Activated T-cell treated with anti-CD3 and anti-CD28 coated beads, Interleukin-2, amount 50 U/mL, for 24 hours (primary cell): ENCODE results near the gene MYO7A.

Experiments used
- DNase-seq: peaks from one replicate; pipeline ENCODE4 v3.0.0-alpha.2; 2020
- H3K27ac Mint-ChIP-seq: 2 replicates; pipeline ENCODE4 v1.8.0; 2020; ENCODE audit warnings: mild to moderate bottlenecking, mixed read lengths
- H3K27me3 Mint-ChIP-seq: 2 replicates; pipeline ENCODE4 v1.8.0; 2020; ENCODE audit warnings: mixed read lengths
- H3K36me3 Mint-ChIP-seq: 2 replicates; pipeline ENCODE4 v1.8.0; 2020; ENCODE audit warnings: low read depth, mixed read lengths
- H3K4me1 Mint-ChIP-seq: 2 replicates; pipeline ENCODE4 v1.8.0; 2020; ENCODE audit warnings: low read depth, mixed read lengths
- H3K4me3 Mint-ChIP-seq: 2 replicates; pipeline ENCODE4 v1.8.0; 2020; ENCODE audit warnings: mild to moderate bottlenecking, moderate library complexity, mixed read lengths
- H3K9me3 Mint-ChIP-seq: 2 replicates; pipeline ENCODE4 v1.8.0; 2020; ENCODE audit warnings: mixed read lengths

Gene MYO7A

GRCh38 chr11:77101043-77101537 lies 27.0 kb upstream of the MYO7A start:
- no peaks in the 10 kb centered on the region for H3K36me3 Mint-ChIP-seq
- H3K4me3 Mint-ChIP-seq, result no peak overlapping the region
- no peak overlapping the region for H3K27ac Mint-ChIP-seq
- no peak for DNase-seq
- no peaks in the 10 kb centered on the region for H3K27me3 Mint-ChIP-seq
- H3K4me1 Mint-ChIP-seq, result no peaks in the 10 kb centered on the region
- H3K9me3 Mint-ChIP-seq, result no peaks in the 10 kb centered on the region

- Mint-ChIP-seq H3K27me3 (no peaks in the 10 kb centered on the region), H3K36me3 (no peaks in the 10 kb centered on the region), H3K9me3 (no peaks in the 10 kb centered on the region), H3K4me3 (no peak within 1 kb of the TSS), H3K27ac (no peak within 1 kb of the TSS), H3K4me1 (no peaks in the 10 kb centered on the region)
- DNase-seq, result no peak
These were observed 25.5 kb upstream of the MYO7A start, which contains the start of gene OMP for GRCh38 chr11:77102246-77103210. OMP (plus strand) TSS chr11:77102840; CDS start chr11:77102840, 0 bp downstream.

GRCh38 chr11:77103319-77103718 lies 24.7 kb upstream of the MYO7A start:
- Mint-ChIP-seq H3K4me1 (no peaks in the 10 kb centered on the region), H3K9me3 (no peaks in the 10 kb centered on the region), H3K36me3 (no peaks in the 10 kb centered on the region), H3K27ac (no peak overlapping the region), H3K27me3 (no peaks in the 10 kb centered on the region), H3K4me3 (no peak overlapping the region)
- DNase-seq, result no peak

- Mint-ChIP-seq H3K36me3 (no peaks in the 10 kb centered on the region), H3K27ac (no peak overlapping the region), H3K9me3 (no peaks in the 10 kb centered on the region), H3K4me3 (no peak overlapping the region), H3K27me3 (no peaks in the 10 kb centered on the region), H3K4me1 (no peaks in the 10 kb centered on the region)
- DNase-seq, result no peak
These were observed 23.3 kb upstream of the MYO7A start for GRCh38 chr11:77104727-77105126.

- no peaks in the 10 kb centered on the region for H3K27me3 Mint-ChIP-seq
- no peak overlapping the region for H3K27ac Mint-ChIP-seq
- H3K9me3 Mint-ChIP-seq, result no peaks in the 10 kb centered on the region
- H3K36me3 Mint-ChIP-seq, result no peaks in the 10 kb centered on the region
- H3K4me3 Mint-ChIP-seq, result no peak overlapping the region
- no peak for DNase-seq
- H3K4me1 Mint-ChIP-seq, result no peaks in the 10 kb centered on the region
These were observed 21.7 kb upstream of the MYO7A start for GRCh38 chr11:77106321-77106720.

- no peaks in the 10 kb centered on the region for H3K4me1 Mint-ChIP-seq
- H3K27ac Mint-ChIP-seq, result no peak overlapping the region
- H3K4me3 Mint-ChIP-seq, result no peak overlapping the region
- DNase-seq, result no peak
- H3K27me3 Mint-ChIP-seq, result no peaks in the 10 kb centered on the region
- H3K36me3 Mint-ChIP-seq, result no peaks in the 10 kb centered on the region
- no peaks in the 10 kb centered on the region for H3K9me3 Mint-ChIP-seq
These were observed 21.3 kb upstream of the MYO7A start for GRCh38 chr11:77106759-77107158.

- no peak overlapping the region for H3K27ac Mint-ChIP-seq
- H3K36me3 Mint-ChIP-seq, result no peaks in the 10 kb centered on the region
- DNase-seq, result no peak
These were observed 20.1 kb upstream of the MYO7A start for GRCh38 chr11:77107950-77108349.

GRCh38 chr11:77108436-77108835 lies 19.6 kb upstream of the MYO7A start:
- Mint-ChIP-seq H3K9me3 (no peaks in the 10 kb centered on the region), H3K4me1 (peaks cover 1% of the 10 kb centered on the region), H3K27ac (no peak overlapping the region), H3K4me3 (no peak overlapping the region), H3K27me3 (no peaks in the 10 kb centered on the region), H3K36me3 (no peaks in the 10 kb centered on the region)
- no peak for DNase-seq

More at GRCh38 chr11:77107950-77108349, 20.1 kb upstream of the MYO7A start:
- Mint-ChIP-seq H3K27me3 (no peaks in the 10 kb centered on the region), H3K9me3 (no peaks in the 10 kb centered on the region), H3K4me3 (no peak overlapping the region), H3K4me1 (no peaks in the 10 kb centered on the region)

- no peak overlapping the region for H3K27ac Mint-ChIP-seq
- no peaks in the 10 kb centered on the region for H3K27me3 Mint-ChIP-seq
- H3K36me3 Mint-ChIP-seq, result no peaks in the 10 kb centered on the region
- DNase-seq, result no peak
- no peak overlapping the region for H3K4me3 Mint-ChIP-seq
- no peaks in the 10 kb centered on the region for H3K9me3 Mint-ChIP-seq
- peaks cover 1% of the 10 kb centered on the region for H3K4me1 Mint-ChIP-seq
These were observed 18.6 kb upstream of the MYO7A start for GRCh38 chr11:77109236-77110019.

GRCh38 chr11:77110836-77111235 lies 17.2 kb upstream of the MYO7A start:
- peaks cover 1% of the 10 kb centered on the region for H3K4me1 Mint-ChIP-seq
- H3K27ac Mint-ChIP-seq, result no peak overlapping the region
- H3K36me3 Mint-ChIP-seq, result no peaks in the 10 kb centered on the region
- H3K9me3 Mint-ChIP-seq, result no peaks in the 10 kb centered on the region
- H3K4me3 Mint-ChIP-seq, result no peak overlapping the region
- H3K27me3 Mint-ChIP-seq, result no peaks in the 10 kb centered on the region
- DNase-seq, result no peak

- no peak overlapping the region for H3K27ac Mint-ChIP-seq
- H3K4me3 Mint-ChIP-seq, result no peak overlapping the region
- no peak for DNase-seq
- no peaks in the 10 kb centered on the region for H3K36me3 Mint-ChIP-seq
- H3K9me3 Mint-ChIP-seq, result no peaks in the 10 kb centered on the region
- H3K27me3 Mint-ChIP-seq, result no peaks in the 10 kb centered on the region
- H3K4me1 Mint-ChIP-seq, result peaks cover 1% of the 10 kb centered on the region
These were observed 16.8 kb upstream of the MYO7A start for GRCh38 chr11:77111277-77111676.

GRCh38 chr11:77111946-77112345 lies 16.1 kb upstream of the MYO7A start:
- peaks cover 1% of the 10 kb centered on the region for H3K4me1 Mint-ChIP-seq
- H3K27ac Mint-ChIP-seq, result no peak overlapping the region
- no peak overlapping the region for H3K4me3 Mint-ChIP-seq
- H3K36me3 Mint-ChIP-seq, result no peaks in the 10 kb centered on the region
- DNase-seq, result no peak
- no peaks in the 10 kb centered on the region for H3K9me3 Mint-ChIP-seq
- no peaks in the 10 kb centered on the region for H3K27me3 Mint-ChIP-seq

GRCh38 chr11:77112641-77113381 lies 15.2 kb upstream of the MYO7A start:
- Mint-ChIP-seq H3K9me3 (no peaks in the 10 kb centered on the region), H3K27ac (no peak overlapping the region), H3K27me3 (no peaks in the 10 kb centered on the region), H3K4me1 (peaks cover 1% of the 10 kb centered on the region), H3K4me3 (no peak overlapping the region), H3K36me3 (no peaks in the 10 kb centered on the region)
- no peak for DNase-seq

- no peak overlapping the region for H3K4me3 Mint-ChIP-seq
- peaks cover 1% of the 10 kb centered on the region for H3K4me1 Mint-ChIP-seq
- H3K27me3 Mint-ChIP-seq, result no peaks in the 10 kb centered on the region
- no peak for DNase-seq
- no peaks in the 10 kb centered on the region for H3K9me3 Mint-ChIP-seq
- H3K36me3 Mint-ChIP-seq, result no peaks in the 10 kb centered on the region
- no peak overlapping the region for H3K27ac Mint-ChIP-seq
These were observed 14.5 kb upstream of the MYO7A start for GRCh38 chr11:77113382-77114088.
